IPS-18a (cell line): ENCODE measurements around the gene IL26.

Experiments
- H3K27ac ChIP-seq: one replicate; pipeline ENCODE4 v1.5.1; 2013; ENCODE audit warnings: low read length
- H3K27me3 ChIP-seq: one replicate; pipeline ENCODE4 v1.6.1; 2013; ENCODE audit warnings: mild to moderate bottlenecking, low read length; ENCODE audit not compliant: control insufficient read depth, insufficient read depth
- H3K36me3 ChIP-seq: one replicate; pipeline ENCODE4 v1.6.1; 2013; ENCODE audit warnings: low read depth, low read length; ENCODE audit not compliant: control insufficient read depth
- H3K4me1 ChIP-seq: one replicate; pipeline ENCODE4 v1.6.1; 2013; ENCODE audit warnings: low read depth, low read length; ENCODE audit not compliant: control insufficient read depth
- H3K4me3 ChIP-seq: one replicate; pipeline ENCODE4 v1.5.1; 2013; ENCODE audit warnings: low read length
- H3K9ac ChIP-seq: one replicate; pipeline ENCODE4 v1.6.1; 2013; ENCODE audit warnings: mild to moderate bottlenecking, low read length, moderate library complexity
- H3K9me3 ChIP-seq: one replicate; pipeline ENCODE4 v1.6.1; 2013; ENCODE audit warnings: low read depth, low read length; ENCODE audit not compliant: control insufficient read depth

Gene IL26, protein sequence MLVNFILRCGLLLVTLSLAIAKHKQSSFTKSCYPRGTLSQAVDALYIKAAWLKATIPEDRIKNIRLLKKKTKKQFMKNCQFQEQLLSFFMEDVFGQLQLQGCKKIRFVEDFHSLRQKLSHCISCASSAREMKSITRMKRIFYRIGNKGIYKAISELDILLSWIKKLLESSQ

GRCh38 chr12:68225576-68226476, at the start of gene IL26:
TSS of gene IL26 (minus strand) at chr12:68225810. CDS start at chr12:68225756, 54 bp downstream.
- Histone ChIP-seq H3K27ac (no peak within 1 kb of the TSS), H3K9me3 (no peaks in the 10 kb centered on the region), H3K27me3 (no peaks in the 10 kb centered on the region), H3K9ac (no peak within 1 kb of the TSS), H3K4me1 (no peaks in the 10 kb centered on the region), H3K36me3 (no peaks in the 10 kb centered on the region), H3K4me3 (no peak within 1 kb of the TSS)

- H3K4me3 ChIP-seq = no peak overlapping the region
- no peaks in the 10 kb centered on the region for H3K36me3 ChIP-seq
- no peaks in the 10 kb centered on the region for H3K9me3 ChIP-seq
- H3K27ac ChIP-seq = no peak overlapping the region
- no peaks in the 10 kb centered on the region for H3K4me1 ChIP-seq
- no peak overlapping the region for H3K9ac ChIP-seq
- no peaks in the 10 kb centered on the region for H3K27me3 ChIP-seq
Observed at GRCh38 chr12:68272732-68273131, 47.1 kb upstream of the IL26 start.

- Histone ChIP-seq H3K9me3 (no peaks in the 10 kb centered on the region), H3K4me3 (no peak overlapping the region), H3K4me1 (no peaks in the 10 kb centered on the region), H3K27ac (no peak overlapping the region), H3K27me3 (no peaks in the 10 kb centered on the region), H3K9ac (no peak overlapping the region), H3K36me3 (no peaks in the 10 kb centered on the region)
Observed at GRCh38 chr12:68271346-68271745, 45.7 kb upstream of the IL26 start.

DNA sequence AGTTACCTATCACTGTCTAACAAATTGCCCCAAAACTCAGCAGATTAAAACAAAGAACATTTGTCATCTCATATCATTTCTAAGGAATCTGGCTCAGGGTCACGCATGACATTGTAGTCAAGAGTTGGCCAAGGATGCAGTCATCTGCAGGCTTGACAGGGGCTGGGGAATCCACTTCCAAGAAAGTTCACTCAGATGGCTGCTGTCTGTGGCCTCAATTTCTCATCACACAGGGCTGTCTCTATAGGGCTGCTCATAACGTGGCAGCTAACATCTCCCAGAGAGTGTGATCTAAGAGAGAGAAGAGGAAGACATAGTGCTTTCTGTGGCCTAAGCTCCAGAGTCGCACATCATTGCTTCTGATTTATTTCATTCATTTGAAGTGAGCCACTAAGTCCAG, 44.7 kb upstream of the IL26 start:
- Histone ChIP-seq H3K9me3 (no peaks in the 10 kb centered on the region), H3K27me3 (no peaks in the 10 kb centered on the region), H3K36me3 (no peaks in the 10 kb centered on the region), H3K4me1 (no peaks in the 10 kb centered on the region), H3K9ac (no peak overlapping the region), H3K4me3 (no peak overlapping the region), H3K27ac (no peak overlapping the region)

GRCh38 chr12:68269779-68270178, 44.2 kb upstream of the IL26 start:
- Histone ChIP-seq H3K27ac (no peak overlapping the region), H3K27me3 (no peaks in the 10 kb centered on the region), H3K9ac (no peak overlapping the region), H3K4me1 (no peaks in the 10 kb centered on the region), H3K36me3 (no peaks in the 10 kb centered on the region), H3K4me3 (no peak overlapping the region), H3K9me3 (no peaks in the 10 kb centered on the region)

DNA sequence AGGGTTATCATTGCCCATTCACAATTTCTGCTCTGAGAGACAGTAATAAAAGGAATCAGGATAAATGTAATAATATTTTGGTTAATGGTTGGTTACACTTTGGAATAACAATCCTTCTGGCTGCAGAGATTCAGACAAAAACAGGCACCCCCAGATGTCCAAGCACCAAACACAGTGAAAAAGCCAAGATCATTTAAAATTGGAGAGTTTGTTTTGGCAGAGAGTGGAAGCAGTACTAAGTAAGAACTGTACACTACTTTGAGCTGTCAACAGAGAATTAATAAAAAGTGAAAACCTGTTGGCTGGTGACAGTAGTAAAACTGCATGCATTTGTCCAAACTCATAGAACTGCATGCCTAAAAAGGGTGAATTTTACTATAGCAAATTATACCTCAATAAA, 43.4 kb upstream of the IL26 start:
- H3K4me3 ChIP-seq = no peak overlapping the region
- no peak overlapping the region for H3K27ac ChIP-seq
- H3K27me3 ChIP-seq = no peaks in the 10 kb centered on the region
- no peaks in the 10 kb centered on the region for H3K36me3 ChIP-seq
- H3K9ac ChIP-seq = no peak overlapping the region
- H3K4me1 ChIP-seq = no peaks in the 10 kb centered on the region
- no peaks in the 10 kb centered on the region for H3K9me3 ChIP-seq

DNA sequence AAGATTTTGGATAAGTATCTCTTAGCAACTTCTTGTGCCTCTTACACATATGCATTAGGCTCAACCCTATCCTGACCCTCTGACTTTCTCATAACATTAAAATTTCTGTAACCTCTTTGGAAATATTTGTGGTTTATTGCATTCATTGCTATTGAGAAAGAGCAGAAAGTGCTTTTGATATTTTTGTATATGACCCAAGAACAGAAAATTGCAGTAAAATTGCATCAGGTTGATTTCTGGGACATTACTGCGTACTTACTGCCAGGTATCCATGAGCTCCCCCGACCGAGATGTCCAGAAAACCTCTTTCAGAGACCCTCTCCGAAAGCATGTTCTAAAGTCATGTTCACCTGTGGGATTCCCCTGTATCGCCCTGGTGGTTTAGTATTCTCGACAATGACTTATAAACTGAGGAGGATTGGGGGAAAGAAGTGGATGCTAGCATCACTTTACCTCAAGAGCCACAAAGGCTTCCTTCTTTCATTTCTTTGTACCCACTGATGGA, 42.3 kb upstream of the IL26 start:
- Histone ChIP-seq H3K36me3 (no peaks in the 10 kb centered on the region), H3K9me3 (no peaks in the 10 kb centered on the region), H3K27ac (no peak overlapping the region), H3K27me3 (no peaks in the 10 kb centered on the region), H3K9ac (no peak overlapping the region), H3K4me3 (no peak overlapping the region), H3K4me1 (no peaks in the 10 kb centered on the region)

GRCh38 chr12:68264857-68265256, 39.2 kb upstream of the IL26 start:
- Histone ChIP-seq H3K9ac (no peak overlapping the region), H3K4me3 (no peak overlapping the region), H3K4me1 (no peaks in the 10 kb centered on the region)

GRCh38 chr12:68264158-68264855, 38.7 kb upstream of the IL26 start:
- Histone ChIP-seq H3K4me1 (no peaks in the 10 kb centered on the region), H3K27me3 (no peaks in the 10 kb centered on the region), H3K9ac (no peak overlapping the region), H3K27ac (no peak overlapping the region), H3K4me3 (no peak overlapping the region), H3K36me3 (no peaks in the 10 kb centered on the region), H3K9me3 (no peaks in the 10 kb centered on the region)

More at GRCh38 chr12:68264857-68265256, 39.2 kb upstream of the IL26 start:
- Histone ChIP-seq H3K36me3 (no peaks in the 10 kb centered on the region), H3K27ac (no peak overlapping the region), H3K27me3 (no peaks in the 10 kb centered on the region), H3K9me3 (no peaks in the 10 kb centered on the region)

- no peaks in the 10 kb centered on the region for H3K9me3 ChIP-seq
- H3K36me3 ChIP-seq = no peaks in the 10 kb centered on the region
- H3K9ac ChIP-seq = no peak overlapping the region
- no peaks in the 10 kb centered on the region for H3K27me3 ChIP-seq
- H3K4me1 ChIP-seq = no peaks in the 10 kb centered on the region
- no peak overlapping the region for H3K27ac ChIP-seq
- no peak overlapping the region for H3K4me3 ChIP-seq
Observed at GRCh38 chr12:68263366-68263765, 37.8 kb upstream of the IL26 start.

DNA sequence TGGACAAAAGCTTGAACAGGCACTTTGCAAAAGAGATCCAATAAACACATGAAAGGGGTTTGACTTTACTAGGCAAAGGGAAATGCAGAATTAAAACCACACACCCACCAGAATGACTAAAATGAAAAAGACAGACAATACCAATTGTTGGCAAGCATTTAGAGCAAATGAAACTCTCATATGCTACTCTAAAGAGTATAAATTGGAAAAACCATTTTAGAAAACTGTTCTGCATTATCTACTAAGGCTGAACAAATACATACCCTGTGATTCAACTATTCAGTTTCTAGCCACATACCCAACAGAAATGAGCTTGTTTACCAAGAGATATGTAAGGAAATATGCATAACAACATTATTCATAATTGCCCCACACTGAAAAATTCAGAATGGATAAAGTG, 36.3 kb upstream of the IL26 start:
- Histone ChIP-seq H3K4me1 (no peaks in the 10 kb centered on the region), H3K27me3 (no peaks in the 10 kb centered on the region), H3K9ac (no peak overlapping the region), H3K9me3 (no peaks in the 10 kb centered on the region), H3K4me3 (no peak overlapping the region), H3K27ac (no peak overlapping the region), H3K36me3 (no peaks in the 10 kb centered on the region)
